OCI-LY7 (cell line): ENCODE measurements around the gene SIL1. TPM values are rescaled to one million over a fixed set of nuclear protein-coding genes. Genes with fewer than 3 reads are reported as not detected.
"Not testable (repeated sequence)": the region's sequence is repeated elsewhere in the genome, so short reads cannot be mapped to it uniquely, and the experiment has no call there.

Experiments
- BruUV-seq: library from RNA; stranded (reverse); fragments of 400-500 nt; replicated peaks from 2 replicates; lab custom pipeline; 2021; lab: Mats Ljungman, UMichigan
- CTCF ChIA-PET: fragments of 300-600 bp; sonication (Branson Sonifier 250); formaldehyde crosslinking; loops from one replicate; lab custom pipeline; 2022; ENCODE audit warnings: antibody characterized with exemption; ENCODE audit not compliant: unreplicated experiment; lab: Charles Lee
- POLR2A ChIA-PET: fragments of 300-600 bp; sonication (Branson Sonifier 250); formaldehyde crosslinking; loops from one replicate; lab custom pipeline; 2022; ENCODE audit warnings: antibody characterized with exemption; lab: Charles Lee
- DNase-seq: peaks from one replicate; pipeline ENCODE4 v3.0.0-alpha.2; 2015; ENCODE audit warnings: low spot score
- H2AFZ ChIP-seq: fragments of 200-600 bp; sonication (generic), shearing (Covaris generic); 2 replicates; pipeline ENCODE4 v1.6.1; 2014; ENCODE audit warnings: mild to moderate bottlenecking, antibody characterized with exemption, low read length, moderate library complexity
- H3K27ac ChIP-seq: fragments of 200-600 bp; sonication (generic); 2 replicates; pipeline ENCODE4 v1.5.1; 2014; ENCODE audit warnings: mixed run types, low read depth, mild to moderate bottlenecking, moderate library complexity, low read length, inconsistent platforms; ENCODE audit not compliant: poor library complexity, severe bottlenecking
- H3K36me3 ChIP-seq: fragments of 200-600 bp; sonication (generic); 2 replicates; pipeline ENCODE4 v1.6.1; 2014; ENCODE audit warnings: mild to moderate bottlenecking, antibody characterized with exemption, low read length, moderate library complexity, mixed read lengths; ENCODE audit not compliant: insufficient read depth
- H3K4me1 ChIP-seq: fragments of 200-600 bp; sonication (generic); 2 replicates; pipeline ENCODE4 v1.5.1; 2014; ENCODE audit warnings: mild to moderate bottlenecking, low read length; ENCODE audit not compliant: insufficient read depth, poor library complexity, severe bottlenecking
- H3K4me2 ChIP-seq: fragments of 200-600 bp; sonication (generic); 2 replicates; pipeline ENCODE4 v1.6.1; 2014; ENCODE audit warnings: mild to moderate bottlenecking, low read length
- H3K4me3 ChIP-seq: fragments of 200-600 bp; sonication (generic); 2 replicates; pipeline ENCODE4 v1.5.1; 2014; ENCODE audit warnings: mild to moderate bottlenecking, low read depth, low read length; ENCODE audit not compliant: poor library complexity, severe bottlenecking
- H3K79me2 ChIP-seq: fragments of 200-600 bp; sonication (generic); 2 replicates; pipeline ENCODE4 v1.6.1; 2016; ENCODE audit warnings: low read depth, mild to moderate bottlenecking, low read length, moderate library complexity, mixed read lengths; ENCODE audit not compliant: insufficient read depth
- H3K9me2 ChIP-seq: fragments of 200-600 bp; sonication (generic); 2 replicates; pipeline ENCODE4 v1.6.1; 2016; ENCODE audit warnings: mild to moderate bottlenecking, low read length, mixed read lengths; ENCODE audit not compliant: insufficient read depth
- H3K9me3 ChIP-seq: fragments of 200-600 bp; sonication (generic); 2 replicates; pipeline ENCODE4 v1.6.1; 2014; ENCODE audit warnings: mild to moderate bottlenecking, mixed run types, low read length, mixed read lengths
- H4K20me1 ChIP-seq: fragments of 200-600 bp; sonication (generic); 2 replicates; pipeline ENCODE4 v1.6.1; 2014; ENCODE audit warnings: mild to moderate bottlenecking, antibody characterized with exemption, low read length, moderate library complexity, mixed read lengths; ENCODE audit not compliant: insufficient read depth
- CTCF ChIP-seq: fragments of 200-600 bp; sonication (generic); conservative IDR thresholded peaks from 2 replicates; pipeline ENCODE4 v1.5.1; 2014; ENCODE audit warnings: mild to moderate bottlenecking, antibody characterized with exemption, low read length, moderate library complexity, mixed read lengths
- EZH2phosphoT487 ChIP-seq: fragments of 200-600 bp; sonication (generic); IDR thresholded peaks from 2 replicates; pipeline ENCODE4 v1.6.1; 2018; ENCODE audit warnings: low read depth, borderline replicate concordance, mild to moderate bottlenecking, mixed run types, antibody characterized with exemption, low read length, moderate library complexity, mixed read lengths
- intact Hi-C: fragments of 100-400 bp; cut with micrococcal nuclease; formaldehyde crosslinking; loops from one replicate; pipeline ENCODE4 v1.10.0; 2022; ENCODE audit not compliant: unreplicated experiment
- total RNA-seq, 2 experiments: library from RNA; depleted of rRNA in 1 of 2; stranded (reverse); fragments of >200 nt in 1 of 2; shearing (Covaris generic) in 1 of 2; gene quantifications; 2 replicates each; pipeline ENCODE4 v1.2.3, GENCODE V29; 2014 to 2022

SIL1 gene
- total RNA-seq, 2 experiments from 2014 or later, result 9.2 to 22.8 TPM

- no peak overlapping the region for H3K27ac ChIP-seq
- DNase-seq, result no peak
- no peaks in the 10 kb centered on the region for H3K9me3 ChIP-seq
- TF ChIP-seq CTCF (no peak), EZH2phosphoT487 (no peak)
- ChIA-PET CTCF (no interaction called here), POLR2A (no interaction called here)
- peaks cover 27% of the 10 kb centered on the region for H3K4me1 ChIP-seq
- no peaks in the 10 kb centered on the region for H3K79me2 ChIP-seq
- H3K36me3 ChIP-seq, result no peaks in the 10 kb centered on the region
- H4K20me1 ChIP-seq, result no peaks in the 10 kb centered on the region
- H3K4me2 ChIP-seq, result no peak overlapping the region
- intact Hi-C loops, result no loop called here
- no TSS peak for BruUV-seq
- no peak overlapping the region for H2AFZ ChIP-seq
- no peaks in the 10 kb centered on the region for H3K9me2 ChIP-seq
- no peak overlapping the region for H3K4me3 ChIP-seq
These were observed 16.2 kb downstream of the SIL1 start for GRCh38 chr5:139181835-139182452.

GRCh38 chr5:139181322-139181730 is 16.8 kb downstream of the SIL1 start:
- no peak overlapping the region for H2AFZ ChIP-seq
- H3K79me2 ChIP-seq, result no peaks in the 10 kb centered on the region
- peaks cover 27% of the 10 kb centered on the region for H3K4me1 ChIP-seq
- no peak overlapping the region for H3K4me3 ChIP-seq
- no peaks in the 10 kb centered on the region for H4K20me1 ChIP-seq
- ChIA-PET CTCF (no interaction called here), POLR2A (no interaction called here)
- H3K27ac ChIP-seq, result no peak overlapping the region
- H3K9me2 ChIP-seq, result no peaks in the 10 kb centered on the region
- no peaks in the 10 kb centered on the region for H3K9me3 ChIP-seq
- H3K4me2 ChIP-seq, result no peak overlapping the region
- no peak for TF ChIP-seq CTCF
- no peak for TF ChIP-seq EZH2phosphoT487
- intact Hi-C loops, result no loop called here
- BruUV-seq, result no TSS peak
- no peaks in the 10 kb centered on the region for H3K36me3 ChIP-seq
- no peak for DNase-seq

GRCh38 chr5:139180850-139181249 is 17.3 kb downstream of the SIL1 start:
- Histone ChIP-seq H3K27ac (no peak overlapping the region), H3K4me2 (no peak overlapping the region), H3K9me2 (no peaks in the 10 kb centered on the region), H3K4me1 (peaks cover 27% of the 10 kb centered on the region), H4K20me1 (no peaks in the 10 kb centered on the region), H2AFZ (no peak overlapping the region), H3K4me3 (no peak overlapping the region), H3K36me3 (no peaks in the 10 kb centered on the region), H3K79me2 (no peaks in the 10 kb centered on the region), H3K9me3 (no peaks in the 10 kb centered on the region)
- TF ChIP-seq EZH2phosphoT487 (no peak), CTCF (no peak)
- no TSS peak for BruUV-seq
- CTCF ChIA-PET, result no interaction called here
- POLR2A ChIA-PET, result interaction anchor here (0.7 kb wide), 1 partner anchor 130 kb away, joined by 5 read pairs; no protein-coding TSS in a partner anchor
- intact Hi-C loops, result no loop called here
- DNase-seq, result no peak

- H3K9me3 ChIP-seq, intact Hi-C loops, H2AFZ ChIP-seq, BruUV-seq, H3K4me2 ChIP-seq, H4K20me1 ChIP-seq, H3K79me2 ChIP-seq, H3K27ac ChIP-seq, H3K4me3 ChIP-seq, CTCF ChIA-PET, H3K9me2 ChIP-seq, H3K36me3 ChIP-seq, DNase-seq: not testable (repeated sequence)
- POLR2A ChIA-PET, result interaction anchor here (0.6 to 0.7 kb wide), 2 partner anchors 13 to 129 kb away, joined by 5 read pairs; no protein-coding TSS in a partner anchor
- H3K4me1 ChIP-seq, result peaks cover 27% of the 10 kb centered on the region
These were observed 18.2 kb downstream of the SIL1 start for GRCh38 chr5:139179778-139180513.
